Activated CD8-positive, alpha-beta memory T cell treated with anti-CD3 and anti-CD28 coated beads, Interleukin-2, amount 50 U/mL, for 24 hours (primary cell): ENCODE data around the gene OGFRL1.

Source experiments
- DNase-seq: peaks from one replicate; pipeline ENCODE4 v3.0.0-alpha.2; 2020; ENCODE audit errors: extremely low read depth

The OGFRL1 gene

GRCh38 chr6:71334768-71335167, 46.2 kb downstream of the OGFRL1 start:
- no peak for DNase-seq

- DNase-seq, result no peak
Observed at GRCh38 chr6:71335544-71335943, 46.9 kb downstream of the OGFRL1 start.

GRCh38 chr6:71336901-71337300, 48.3 kb downstream of the OGFRL1 start:
- no peak for DNase-seq

DNA sequence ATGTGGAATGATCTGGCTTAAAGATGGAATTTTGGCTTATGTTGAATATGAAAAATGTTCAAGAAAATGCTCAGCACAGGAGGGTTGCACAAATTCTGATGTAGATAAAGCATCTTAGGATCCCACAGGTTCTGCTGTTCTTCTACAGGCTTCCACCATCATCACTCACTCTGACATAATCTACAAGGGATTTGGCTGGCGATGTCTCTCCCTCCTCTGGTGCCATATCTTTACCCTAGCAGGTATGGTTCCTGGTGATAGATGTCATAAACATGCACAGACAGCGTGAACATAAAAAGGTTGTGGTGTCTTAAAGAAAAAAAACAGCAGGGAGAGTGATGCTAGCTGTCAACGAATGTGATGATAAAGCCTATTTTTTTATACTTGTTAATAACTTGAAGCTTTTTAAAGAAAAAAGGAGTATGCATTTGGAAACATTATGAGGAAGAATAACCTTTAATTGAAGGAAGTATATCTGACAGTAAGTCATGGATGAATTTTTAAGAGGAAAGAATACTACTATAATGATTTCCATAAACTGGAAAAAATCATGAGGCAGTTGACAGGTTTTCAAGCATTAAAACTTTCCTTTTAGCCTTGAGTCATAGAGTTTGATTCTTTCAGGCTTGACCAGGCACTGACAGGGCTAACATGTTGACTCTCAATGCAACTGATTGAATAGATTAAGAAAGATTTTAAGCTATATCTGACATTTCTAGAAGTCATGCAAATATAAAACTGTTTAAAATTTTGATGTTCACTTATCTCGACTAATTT, 50.1 kb downstream of the OGFRL1 start:
- no peak for DNase-seq

- DNase-seq, result no peak
Observed at GRCh38 chr6:71342772-71343171, 54.2 kb downstream of the OGFRL1 start.

- no peak for DNase-seq
Observed at GRCh38 chr6:71345476-71346333, 57.1 kb downstream of the OGFRL1 start.

DNA sequence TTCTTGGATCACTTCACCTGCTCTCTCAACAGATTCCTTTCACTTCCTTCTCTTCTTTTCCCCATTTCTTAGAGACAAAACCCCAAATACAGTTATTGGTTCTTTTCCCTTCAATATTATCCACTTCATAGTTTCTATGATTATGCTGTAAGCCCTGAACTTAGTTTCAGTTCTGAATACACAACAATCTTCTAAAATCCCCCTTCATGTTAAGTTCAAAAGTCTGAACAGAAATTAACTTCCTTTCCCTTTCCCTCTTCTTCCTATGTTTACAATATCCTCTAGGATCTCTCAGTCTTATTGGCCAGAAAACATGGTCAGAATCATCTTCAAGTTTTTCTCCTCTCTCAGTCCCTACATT, 57.7 kb downstream of the OGFRL1 start:
- DNase-seq, result no peak

DNA sequence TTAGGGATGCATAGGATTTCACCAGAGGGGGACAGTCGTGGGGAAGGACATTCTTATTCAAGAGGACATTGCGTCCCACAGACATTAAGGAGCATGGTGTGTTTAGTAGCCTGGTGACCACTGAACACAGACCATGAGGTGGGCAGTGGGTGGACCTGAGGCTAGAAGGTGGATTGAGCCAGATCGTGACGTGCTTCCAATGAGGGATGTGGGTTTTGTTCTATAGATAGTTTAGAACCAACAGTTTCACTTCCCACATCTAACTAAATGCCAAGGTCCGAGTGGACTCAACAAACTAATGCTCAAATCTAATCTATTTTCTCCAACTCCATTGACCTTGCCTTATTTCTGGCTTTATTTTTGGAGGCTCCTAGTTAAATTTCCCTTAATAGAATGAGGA, 58.5 kb downstream of the OGFRL1 start:
- DNase-seq, result no peak

GRCh38 chr6:71349395-71349794, 60.8 kb downstream of the OGFRL1 start:
- DNase-seq, result no peak

DNA sequence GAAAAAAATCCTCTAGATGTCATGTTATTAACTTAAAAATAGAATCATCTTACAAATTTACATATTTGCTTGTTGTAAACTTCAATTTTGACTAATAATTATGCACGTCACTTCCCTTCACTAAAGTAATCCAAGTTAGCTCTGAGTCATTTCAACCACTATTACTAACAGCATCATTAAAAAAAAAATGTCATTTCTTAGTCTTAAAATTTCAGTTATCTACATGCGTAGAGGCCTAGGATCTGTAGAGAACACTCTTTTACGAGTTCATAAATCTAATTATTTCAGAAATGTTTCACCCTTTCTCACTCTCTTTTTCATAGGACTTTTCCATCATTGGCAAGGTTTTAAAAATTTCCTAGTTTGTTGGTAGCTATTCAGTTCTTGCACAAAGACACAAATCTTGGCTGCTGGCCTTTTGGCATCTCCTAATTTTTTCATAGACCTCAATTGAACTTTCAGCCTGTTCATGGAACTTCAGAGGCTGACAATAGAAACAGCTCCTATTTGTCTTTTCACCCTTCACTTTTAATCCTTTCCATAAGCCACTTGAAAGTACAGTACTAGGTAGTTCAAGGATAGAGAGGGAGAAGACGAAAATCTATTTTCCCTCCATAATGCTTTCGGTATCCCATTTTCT, 61.5 kb downstream of the OGFRL1 start:
- DNase-seq, result no peak

DNA sequence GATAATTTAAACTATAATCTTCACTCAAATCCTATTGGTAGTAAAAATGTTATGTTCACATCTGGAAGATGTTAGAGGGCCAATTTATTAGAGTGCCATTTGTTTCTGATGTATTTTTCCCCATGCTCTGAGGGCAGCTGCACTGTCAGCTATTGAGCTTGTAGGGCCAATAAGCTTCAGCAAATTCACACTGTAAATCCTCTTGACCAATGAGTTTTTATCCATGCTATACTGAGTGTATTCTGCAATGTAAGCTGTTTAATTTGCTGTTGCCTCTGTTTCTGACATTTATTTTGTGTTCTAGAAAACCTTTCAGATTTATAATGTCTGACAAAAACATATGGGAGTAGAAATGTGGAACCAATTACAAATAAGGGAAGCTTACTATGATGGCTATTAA, 62.6 kb downstream of the OGFRL1 start:
- no peak for DNase-seq
